NCI-H1417 (cell line): ENCODE results near the gene PLPP1.
A peak's percentile ranks its signal among the peaks of the same experiment; 100 is the strongest.
"Not testable (repeated sequence)": the region's sequence is repeated elsewhere in the genome, so short reads cannot be mapped to it uniquely, and the experiment has no call there.

Experiments used
- DNase-seq, 3 experiments: peaks; one replicate each; lab custom pipeline; 2025; lab: John Stamatoyannopoulos, UW

PLPP1 gene

GRCh38 chr5:55505711-55506110 lies 29.1 kb downstream of the PLPP1 start:
- not testable (repeated sequence) for DNase-seq

- not testable (repeated sequence) for DNase-seq
Measured at GRCh38 chr5:55503917-55504316, 30.8 kb downstream of the PLPP1 start.

GRCh38 chr5:55502759-55503158 lies 32.0 kb downstream of the PLPP1 start:
- DNase-seq, result peak; percentile 8 to 69 (median 27)

GRCh38 chr5:55498457-55498856 lies 36.3 kb downstream of the PLPP1 start:
- no peak for DNase-seq

GRCh38 chr5:55497712-55498111 lies 37.1 kb downstream of the PLPP1 start:
- peak in 1 of 3 experiments; percentile 2 for DNase-seq

- DNase-seq, result no peak
Measured at GRCh38 chr5:55495216-55495615, 39.5 kb downstream of the PLPP1 start.

- DNase-seq, result no peak
Measured at GRCh38 chr5:55492449-55492848, 42.3 kb downstream of the PLPP1 start.

- no peak for DNase-seq
Measured at GRCh38 chr5:55485073-55485472, 49.7 kb downstream of the PLPP1 start.

GRCh38 chr5:55484531-55484930 lies 50.2 kb downstream of the PLPP1 start:
- no peak for DNase-seq

- no peak for DNase-seq
Measured at GRCh38 chr5:55483885-55484284, 50.9 kb downstream of the PLPP1 start.

GRCh38 chr5:55481293-55481855 lies 53.4 kb downstream of the PLPP1 start:
- DNase-seq, result no peak

- no peak for DNase-seq
Measured at GRCh38 chr5:55480781-55481180, 54.0 kb downstream of the PLPP1 start.

GRCh38 chr5:55472642-55473041 lies 62.1 kb downstream of the PLPP1 start:
- no peak for DNase-seq

- DNase-seq, result no peak
Measured at GRCh38 chr5:55471468-55471867, 63.3 kb downstream of the PLPP1 start.

GRCh38 chr5:55470282-55470681 lies 64.5 kb downstream of the PLPP1 start:
- DNase-seq, result no peak

GRCh38 chr5:55469839-55470238 lies 64.9 kb downstream of the PLPP1 start:
- DNase-seq, result no peak

- DNase-seq, result no peak
Measured at GRCh38 chr5:55467862-55468551, 66.8 kb downstream of the PLPP1 start.

GRCh38 chr5:55463613-55464012 lies 71.2 kb downstream of the PLPP1 start:
- DNase-seq, result no peak

GRCh38 chr5:55459572-55459971 lies 75.2 kb downstream of the PLPP1 start:
- DNase-seq, result no peak

- no peak for DNase-seq
Measured at GRCh38 chr5:55456216-55456895, 78.4 kb downstream of the PLPP1 start.

GRCh38 chr5:55454282-55454681 lies 80.5 kb downstream of the PLPP1 start:
- DNase-seq, result no peak

GRCh38 chr5:55453211-55453610 lies 81.6 kb downstream of the PLPP1 start:
- DNase-seq, result no peak

- no peak for DNase-seq
Measured at GRCh38 chr5:55451976-55452375, 82.8 kb downstream of the PLPP1 start.
